GM18520 (cell line): ENCODE results near the gene CYB5RL.
"Not testable (repeated sequence)": the region's sequence is repeated elsewhere in the genome, so short reads cannot be mapped to it uniquely, and the experiment has no call there.

Experiments used
- ATAC-seq: cut with Tn5 transposase; IDR thresholded peaks from one replicate; pipeline ENCODE4 v1.9.1; 2021; ENCODE audit not compliant: unreplicated experiment

The CYB5RL gene, protein sequence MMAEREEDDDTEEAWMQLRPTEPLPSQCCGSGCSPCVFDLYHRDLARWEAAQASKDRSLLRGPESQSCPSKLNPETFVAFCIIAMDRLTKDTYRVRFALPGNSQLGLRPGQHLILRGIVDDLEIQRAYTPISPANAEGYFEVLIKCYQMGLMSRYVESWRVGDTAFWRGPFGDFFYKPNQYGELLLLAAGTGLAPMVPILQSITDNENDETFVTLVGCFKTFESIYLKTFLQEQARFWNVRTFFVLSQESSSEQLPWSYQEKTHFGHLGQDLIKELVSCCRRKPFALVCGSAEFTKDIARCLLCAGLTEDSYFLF

DNA sequence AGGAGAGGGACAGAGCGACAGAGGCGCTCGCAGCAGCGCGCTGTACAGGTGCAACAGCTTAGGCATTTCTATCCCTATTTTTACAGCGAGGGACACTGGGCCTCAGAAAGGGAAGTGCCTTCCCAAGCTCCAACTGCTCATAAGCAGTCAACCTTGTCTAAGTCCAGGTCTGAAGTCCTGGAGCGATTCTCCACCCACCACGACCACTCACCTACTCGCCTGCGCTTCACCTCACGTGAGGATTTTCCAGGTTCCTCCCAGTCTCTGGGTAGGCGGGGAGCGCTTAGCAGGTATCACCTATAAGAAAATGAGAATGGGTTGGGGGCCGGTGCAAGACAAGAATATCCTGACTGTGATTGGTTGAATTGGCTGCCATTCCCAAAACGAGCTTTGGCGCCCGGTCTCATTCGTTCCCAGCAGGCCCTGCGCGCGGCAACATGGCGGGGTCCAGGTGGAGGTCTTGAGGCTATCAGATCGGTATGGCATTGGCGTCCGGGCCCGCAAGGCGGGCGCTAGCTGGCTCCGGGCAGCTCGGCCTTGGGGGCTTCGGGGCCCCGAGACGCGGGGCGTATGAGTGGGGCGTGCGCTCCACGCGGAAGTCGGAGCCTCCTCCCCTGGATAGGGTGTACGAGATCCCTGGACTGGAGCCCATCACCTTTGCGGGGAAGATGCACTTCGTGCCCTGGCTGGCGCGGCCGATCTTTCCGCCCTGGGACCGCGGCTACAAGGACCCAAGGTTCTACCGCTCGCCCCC, at the start of gene CYB5RL, which contains the start of gene MRPL37:
Gene CYB5RL, minus strand, starts transcription at position 266 of the 754 bp plus-strand sequence. CDS start 4,414 bp downstream, outside the sequence.
Gene MRPL37, plus strand, starts transcription at position 403 of the 754 bp plus-strand sequence. Its CDS starts 77 bp downstream, at position 480.
- ATAC-seq: peak; percentile 91

DNA sequence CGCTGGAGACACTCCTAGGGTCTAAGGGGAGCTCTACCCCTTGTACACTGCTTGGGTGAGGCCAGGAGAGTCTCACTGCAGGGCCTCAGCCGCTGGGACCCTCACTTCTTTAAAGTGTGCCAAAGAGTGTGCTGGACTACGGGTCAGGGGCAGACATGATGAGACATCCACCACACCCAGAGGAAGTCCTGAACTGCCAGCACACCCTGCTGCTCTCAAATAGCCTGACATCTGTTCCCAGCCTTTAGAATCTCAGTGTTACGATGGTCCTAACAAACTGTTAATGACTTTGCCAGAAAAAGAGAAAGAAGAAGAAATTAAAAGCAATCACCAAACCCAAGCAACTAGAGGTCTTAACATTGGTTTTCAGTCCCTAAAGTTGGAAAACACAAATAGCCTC, 49.1 kb upstream of the CYB5RL start:
- no peak for ATAC-seq

DNA sequence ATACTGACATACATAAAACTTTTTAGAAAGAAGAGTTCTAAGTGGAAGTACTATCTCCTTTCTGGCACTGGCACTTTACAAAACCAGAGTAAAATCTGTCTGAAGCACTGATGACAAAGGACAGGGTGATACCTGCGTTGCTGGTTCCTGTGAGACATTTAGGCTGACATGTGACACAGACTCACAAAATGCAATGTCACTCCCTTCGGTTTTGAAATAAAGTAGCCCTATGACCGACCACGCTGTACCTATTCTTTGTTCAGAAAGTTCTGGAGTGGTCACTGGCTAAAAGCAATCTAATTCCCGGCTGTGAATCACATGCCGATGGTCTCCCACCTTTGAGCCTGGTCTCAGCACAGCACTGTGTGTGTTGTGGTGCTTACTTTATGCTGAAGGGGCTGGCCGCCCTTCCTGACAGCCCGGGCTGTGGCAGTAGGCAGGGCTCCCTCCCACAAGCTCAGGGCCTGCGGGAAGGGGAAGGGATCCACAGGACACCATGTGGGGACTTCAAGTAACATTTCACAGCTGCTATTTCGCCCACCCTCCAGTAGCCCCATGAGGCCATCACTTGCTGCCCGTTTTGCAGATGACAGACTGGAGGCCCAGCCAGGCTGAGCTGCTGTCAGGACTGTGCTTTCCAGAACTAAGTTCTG, 48.2 kb upstream of the CYB5RL start:
- ATAC-seq: no peak

DNA sequence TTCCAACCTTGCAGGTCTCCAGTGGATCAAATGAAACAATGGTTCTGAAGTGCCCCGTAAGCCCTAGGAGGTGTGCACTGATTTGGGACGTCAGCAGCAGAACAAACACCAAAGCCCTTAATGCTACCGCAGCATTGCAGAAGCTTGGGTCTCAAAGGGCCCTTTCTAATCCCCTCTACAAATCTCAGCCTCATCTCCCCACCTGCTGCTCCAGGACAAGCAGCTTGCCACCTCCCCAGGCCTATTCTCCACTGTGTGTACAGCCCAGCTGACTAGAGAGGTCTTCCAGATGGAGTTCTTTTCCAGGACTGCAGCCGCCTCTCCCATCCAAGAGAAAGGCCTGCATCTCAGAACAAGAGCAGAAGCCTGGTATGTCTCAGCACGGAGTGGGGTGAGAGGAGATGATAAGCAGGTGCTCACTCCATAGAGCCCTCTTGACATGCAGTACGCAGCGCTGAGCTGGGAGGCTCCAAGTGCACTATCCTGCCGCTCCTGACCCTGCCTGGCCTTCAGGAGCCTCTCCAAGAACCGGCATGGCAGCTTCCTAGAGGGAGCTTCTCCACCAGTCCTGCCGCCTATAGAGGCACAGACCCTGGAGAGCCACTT, 46.4 kb upstream of the CYB5RL start:
- no peak for ATAC-seq

- ATAC-seq: no peak
These were observed 45.7 kb upstream of the CYB5RL start for GRCh38 chr1:54245501-54245900.

GRCh38 chr1:54244655-54245054, 44.8 kb upstream of the CYB5RL start:
- no peak for ATAC-seq

GRCh38 chr1:54243022-54243421, 43.2 kb upstream of the CYB5RL start:
- no peak for ATAC-seq

DNA sequence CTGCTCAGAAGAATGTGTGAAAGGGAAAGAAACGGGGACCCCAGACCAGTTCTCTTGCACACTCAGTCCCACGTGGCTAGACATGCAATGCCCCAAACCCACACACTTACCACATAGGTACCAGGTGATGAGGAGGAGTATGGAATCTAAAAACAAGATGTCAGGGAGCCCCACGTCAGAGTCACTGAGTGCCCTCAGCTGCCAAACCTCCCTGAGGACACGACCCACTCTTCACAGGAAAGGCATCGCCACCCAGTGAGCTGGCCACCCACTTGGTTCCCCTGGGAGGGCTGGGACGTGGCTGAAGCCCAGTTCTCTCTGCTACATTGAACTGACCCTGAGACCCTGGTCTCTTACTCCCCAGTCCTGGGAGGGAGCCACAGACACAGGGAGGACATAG, 41.5 kb upstream of the CYB5RL start:
- ATAC-seq: no peak

GRCh38 chr1:54240741-54241335, 41.0 kb upstream of the CYB5RL start:
- no peak for ATAC-seq

- ATAC-seq: no peak
These were observed 39.8 kb upstream of the CYB5RL start for GRCh38 chr1:54239631-54240031.

DNA sequence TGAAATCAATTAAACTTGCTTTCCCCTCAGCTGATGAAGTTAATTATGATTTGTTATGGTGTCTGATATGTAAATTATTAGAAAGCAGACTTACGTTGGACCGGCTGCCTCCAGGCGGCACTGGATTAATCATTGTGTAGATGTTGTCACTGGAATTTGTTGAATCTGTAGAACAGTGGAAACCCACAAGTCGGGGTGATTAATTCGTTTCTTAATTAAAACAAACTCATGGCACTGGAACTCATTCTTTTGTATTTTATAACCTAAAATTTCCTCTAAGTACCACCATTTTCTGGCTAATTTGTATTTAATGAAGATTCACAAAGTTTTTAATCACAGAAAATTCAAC, 39.2 kb upstream of the CYB5RL start:
- no peak for ATAC-seq

DNA sequence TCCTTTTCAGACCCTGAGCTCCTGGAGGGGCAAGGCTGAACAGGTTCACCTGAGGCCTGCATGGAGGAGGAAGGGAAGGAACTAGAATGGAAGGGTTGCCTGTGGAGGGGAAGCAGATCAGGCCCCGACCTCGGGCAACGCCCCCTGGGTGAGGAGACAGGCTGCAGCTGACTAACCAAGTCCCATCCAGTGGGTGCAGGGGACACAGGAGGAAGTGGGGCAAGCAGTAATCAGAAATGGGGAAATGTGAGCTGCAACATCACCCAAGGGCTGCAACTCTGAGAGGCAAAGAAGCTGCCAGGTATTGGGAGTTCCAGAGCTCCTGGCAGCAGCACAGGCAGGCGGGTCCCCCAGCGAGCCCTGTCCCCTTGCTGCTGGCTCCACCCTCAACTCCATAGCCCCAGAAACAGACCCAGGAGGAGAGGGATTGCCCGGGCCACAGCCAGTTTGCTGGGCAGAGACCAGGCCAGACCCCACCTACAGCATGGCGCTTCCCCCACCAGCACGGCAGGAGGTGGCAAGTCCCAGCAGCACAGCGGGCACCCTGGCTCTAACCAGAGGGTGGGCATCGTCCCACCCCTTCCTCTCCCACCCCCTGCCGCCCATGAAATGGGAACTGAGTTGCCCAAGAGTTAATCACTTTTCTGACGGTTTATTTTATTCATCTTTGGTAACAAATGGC, 38.7 kb upstream of the CYB5RL start:
- no peak for ATAC-seq

DNA sequence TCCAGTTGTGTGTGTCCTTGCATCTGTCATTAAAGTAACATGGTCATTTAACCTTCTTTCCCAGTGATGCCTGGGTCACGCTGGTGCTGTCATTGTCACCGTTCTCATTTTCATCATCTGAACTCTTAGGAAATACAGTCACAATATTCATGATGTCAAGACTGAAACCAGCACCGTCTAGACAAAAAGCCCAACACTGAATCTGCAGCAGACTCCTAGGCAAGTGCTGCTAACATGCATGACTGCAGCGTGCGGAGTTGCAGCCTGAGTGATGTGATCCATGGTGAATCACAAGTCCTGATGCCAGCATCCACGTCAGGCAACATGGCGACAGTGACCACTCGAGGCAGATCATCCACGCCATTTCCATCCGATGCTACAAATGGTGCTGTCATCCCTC, 37.8 kb upstream of the CYB5RL start:
- no peak for ATAC-seq

GRCh38 chr1:54234284-54234683, 34.5 kb upstream of the CYB5RL start:
- no peak for ATAC-seq

GRCh38 chr1:54233196-54233595, 33.4 kb upstream of the CYB5RL start:
- not testable (repeated sequence) for ATAC-seq

DNA sequence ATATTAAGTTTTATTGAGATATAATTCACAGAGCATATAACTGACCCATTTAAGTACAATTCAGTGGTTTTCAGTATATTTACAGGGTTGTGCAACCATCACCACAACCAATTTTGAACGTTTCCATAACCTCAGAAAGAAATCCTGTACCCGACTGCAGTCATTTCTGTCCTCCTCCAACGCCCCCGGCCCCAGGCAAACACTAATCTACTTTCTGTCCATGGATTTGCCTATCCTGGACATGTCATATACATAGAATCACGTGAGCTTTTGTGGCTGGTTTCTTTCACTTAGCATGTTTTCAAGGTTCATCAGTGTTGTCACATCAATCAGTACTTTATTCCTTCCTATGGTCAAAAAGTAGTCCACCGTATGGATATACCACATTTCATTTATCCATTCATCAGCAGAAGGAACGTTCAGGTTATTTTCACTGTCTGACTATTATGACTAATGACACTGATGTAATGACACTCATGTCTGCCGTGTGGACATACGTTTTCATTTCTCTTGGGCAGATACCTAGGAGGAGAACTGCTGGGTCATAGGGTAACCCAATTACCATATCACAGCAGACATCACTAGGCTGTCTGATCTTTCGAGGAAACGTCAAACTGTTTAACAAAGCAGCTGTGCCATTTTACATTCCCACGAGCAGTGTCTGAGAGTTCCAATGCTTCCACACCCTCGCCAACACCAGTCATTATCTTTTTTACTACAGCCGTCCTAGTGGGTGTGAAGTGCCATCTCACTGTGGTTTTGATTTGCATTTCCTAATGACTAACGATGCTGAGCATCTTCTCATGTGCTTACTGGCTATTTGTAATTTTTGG, 30.9 kb upstream of the CYB5RL start:
- peak; percentile 53 for ATAC-seq

GRCh38 chr1:54229281-54229891, 29.6 kb upstream of the CYB5RL start:
- no peak for ATAC-seq

GRCh38 chr1:54228638-54229079, 28.8 kb upstream of the CYB5RL start:
- no peak for ATAC-seq

- ATAC-seq: no peak
These were observed 28.1 kb upstream of the CYB5RL start for GRCh38 chr1:54227891-54228310.
